PFSK-1 (cell line): ENCODE results near the gene ELMO1.

ENCODE experiments used
- POLR2AphosphoS5 ChIP-seq: IDR thresholded peaks from 2 replicates; pipeline ENCODE4 v1.6.1; 2012; ENCODE audit warnings: low read depth, mild to moderate bottlenecking, control low read depth, low read length, moderate library complexity
- SIN3A ChIP-seq: IDR thresholded peaks from 2 replicates; pipeline ENCODE4 v1.6.1; 2012; ENCODE audit warnings: mild to moderate bottlenecking, low read length, moderate library complexity, borderline replicate concordance; ENCODE audit not compliant: insufficient read depth
- TF ChIP-seq, protein P1 (sequence below), 2 experiments: IDR thresholded peaks; 2 replicates each; pipeline versions ENCODE4 v1.6.1 to v1.8.0; 2011 to 2012; ENCODE audit warnings: low read depth in 2 of 2, low read length in 2 of 2, control low read depth in 1 of 2, inconsistent platforms in 1 of 2, mild to moderate bottlenecking in 1 of 2, moderate library complexity in 1 of 2; ENCODE audit not compliant: insufficient read depth in 1 of 2

GRCh38 chr7:37142958-37143357 is 305.7 kb downstream of the ELMO1 start:
- TF ChIP-seq, protein P1, sequence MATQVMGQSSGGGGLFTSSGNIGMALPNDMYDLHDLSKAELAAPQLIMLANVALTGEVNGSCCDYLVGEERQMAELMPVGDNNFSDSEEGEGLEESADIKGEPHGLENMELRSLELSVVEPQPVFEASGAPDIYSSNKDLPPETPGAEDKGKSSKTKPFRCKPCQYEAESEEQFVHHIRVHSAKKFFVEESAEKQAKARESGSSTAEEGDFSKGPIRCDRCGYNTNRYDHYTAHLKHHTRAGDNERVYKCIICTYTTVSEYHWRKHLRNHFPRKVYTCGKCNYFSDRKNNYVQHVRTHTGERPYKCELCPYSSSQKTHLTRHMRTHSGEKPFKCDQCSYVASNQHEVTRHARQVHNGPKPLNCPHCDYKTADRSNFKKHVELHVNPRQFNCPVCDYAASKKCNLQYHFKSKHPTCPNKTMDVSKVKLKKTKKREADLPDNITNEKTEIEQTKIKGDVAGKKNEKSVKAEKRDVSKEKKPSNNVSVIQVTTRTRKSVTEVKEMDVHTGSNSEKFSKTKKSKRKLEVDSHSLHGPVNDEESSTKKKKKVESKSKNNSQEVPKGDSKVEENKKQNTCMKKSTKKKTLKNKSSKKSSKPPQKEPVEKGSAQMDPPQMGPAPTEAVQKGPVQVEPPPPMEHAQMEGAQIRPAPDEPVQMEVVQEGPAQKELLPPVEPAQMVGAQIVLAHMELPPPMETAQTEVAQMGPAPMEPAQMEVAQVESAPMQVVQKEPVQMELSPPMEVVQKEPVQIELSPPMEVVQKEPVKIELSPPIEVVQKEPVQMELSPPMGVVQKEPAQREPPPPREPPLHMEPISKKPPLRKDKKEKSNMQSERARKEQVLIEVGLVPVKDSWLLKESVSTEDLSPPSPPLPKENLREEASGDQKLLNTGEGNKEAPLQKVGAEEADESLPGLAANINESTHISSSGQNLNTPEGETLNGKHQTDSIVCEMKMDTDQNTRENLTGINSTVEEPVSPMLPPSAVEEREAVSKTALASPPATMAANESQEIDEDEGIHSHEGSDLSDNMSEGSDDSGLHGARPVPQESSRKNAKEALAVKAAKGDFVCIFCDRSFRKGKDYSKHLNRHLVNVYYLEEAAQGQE (IDR thresholded peaks at IDR 0.05; ENCODE audit: insufficient read depth in 1 of 2, low read depth in 2 of 2, low read length in 2 of 2) = no peak
- TF ChIP-seq SIN3A (no peak), POLR2AphosphoS5 (no peak)
